22Rv1 (cell line): ENCODE data around the gene NUDCD2.

Experiments
- H3K27ac ChIP-seq: fragments of 450-650 bp; 2 replicates; pipeline ENCODE4 v1.5.1; 2017
- ZFX ChIP-seq: fragments of 450-650 bp; IDR thresholded peaks from 2 replicates; pipeline ENCODE4 v1.6.1; 2017; ENCODE audit warnings: antibody characterized with exemption, borderline replicate concordance
- TF ChIP-seq, protein P1 (sequence below): fragments of 450-650 bp; IDR thresholded peaks from 2 replicates; pipeline ENCODE4 v1.5.1; 2017; ENCODE audit warnings: mild to moderate bottlenecking

The NUDCD2 gene

GRCh38 chr5:163505049-163505367 lies 45.1 kb upstream of the NUDCD2 start:
- TF ChIP-seq, protein P1, sequence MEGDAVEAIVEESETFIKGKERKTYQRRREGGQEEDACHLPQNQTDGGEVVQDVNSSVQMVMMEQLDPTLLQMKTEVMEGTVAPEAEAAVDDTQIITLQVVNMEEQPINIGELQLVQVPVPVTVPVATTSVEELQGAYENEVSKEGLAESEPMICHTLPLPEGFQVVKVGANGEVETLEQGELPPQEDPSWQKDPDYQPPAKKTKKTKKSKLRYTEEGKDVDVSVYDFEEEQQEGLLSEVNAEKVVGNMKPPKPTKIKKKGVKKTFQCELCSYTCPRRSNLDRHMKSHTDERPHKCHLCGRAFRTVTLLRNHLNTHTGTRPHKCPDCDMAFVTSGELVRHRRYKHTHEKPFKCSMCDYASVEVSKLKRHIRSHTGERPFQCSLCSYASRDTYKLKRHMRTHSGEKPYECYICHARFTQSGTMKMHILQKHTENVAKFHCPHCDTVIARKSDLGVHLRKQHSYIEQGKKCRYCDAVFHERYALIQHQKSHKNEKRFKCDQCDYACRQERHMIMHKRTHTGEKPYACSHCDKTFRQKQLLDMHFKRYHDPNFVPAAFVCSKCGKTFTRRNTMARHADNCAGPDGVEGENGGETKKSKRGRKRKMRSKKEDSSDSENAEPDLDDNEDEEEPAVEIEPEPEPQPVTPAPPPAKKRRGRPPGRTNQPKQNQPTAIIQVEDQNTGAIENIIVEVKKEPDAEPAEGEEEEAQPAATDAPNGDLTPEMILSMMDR, result no peak
- TF ChIP-seq ZFX, result no peak
- peak overlapping the region; percentile 93 for H3K27ac ChIP-seq

DNA sequence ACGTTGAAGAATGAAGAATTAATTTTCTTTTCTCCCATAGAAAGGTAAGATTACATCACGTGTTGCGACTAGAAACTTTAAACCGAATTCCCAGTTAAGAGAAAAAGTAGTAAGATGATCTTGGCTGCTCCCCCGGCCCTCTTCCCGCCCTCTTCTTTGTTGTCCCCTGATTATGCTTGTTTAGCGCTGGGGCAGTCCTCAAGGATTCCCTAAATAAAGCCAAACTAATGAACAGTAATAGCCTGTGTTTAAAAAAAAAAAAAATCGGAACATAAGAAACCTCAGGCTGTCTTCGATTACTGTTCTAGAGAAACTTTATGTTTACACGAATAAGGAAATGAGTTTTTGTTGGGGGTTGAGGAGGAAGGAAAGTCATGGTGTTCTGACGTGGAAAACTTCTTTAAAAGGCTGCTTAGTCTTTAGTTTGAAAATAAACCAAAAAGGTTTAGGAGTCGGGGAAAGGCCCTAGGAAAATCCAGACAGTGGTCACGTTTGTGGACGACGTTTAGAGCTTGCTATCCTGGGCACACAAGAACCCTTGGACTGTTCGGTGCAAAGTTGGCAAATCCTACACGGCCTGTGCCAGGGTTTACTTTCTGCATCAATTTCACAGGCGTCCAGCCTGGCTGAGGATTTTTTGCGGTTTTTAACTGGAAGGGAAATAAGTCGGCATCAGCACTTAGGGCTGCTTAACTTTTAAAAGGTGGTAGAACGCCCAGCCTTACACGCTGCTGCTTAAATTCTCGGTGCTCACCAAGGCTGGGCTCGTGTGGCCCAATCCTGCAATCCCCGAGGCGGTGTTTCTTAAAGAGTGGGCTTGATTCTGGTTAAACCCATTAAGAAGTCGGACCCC lies 44.4 kb upstream of the NUDCD2 start:
- H3K27ac ChIP-seq, result peak overlapping the region; percentile 93
- TF ChIP-seq, protein P1, result no peak
- no peak for TF ChIP-seq ZFX

GRCh38 chr5:163503106-163504078 lies 43.5 kb upstream of the NUDCD2 start:
- H3K27ac ChIP-seq, result peak overlapping the region; percentile 93
- no peak for TF ChIP-seq ZFX
- TF ChIP-seq, protein P1, result peak; percentile 65

- H3K27ac ChIP-seq, result peak overlapping the region; percentile 93
- TF ChIP-seq, protein P1, result no peak
- no peak for TF ChIP-seq ZFX
Measured at GRCh38 chr5:163502521-163502920, 42.6 kb upstream of the NUDCD2 start.

DNA sequence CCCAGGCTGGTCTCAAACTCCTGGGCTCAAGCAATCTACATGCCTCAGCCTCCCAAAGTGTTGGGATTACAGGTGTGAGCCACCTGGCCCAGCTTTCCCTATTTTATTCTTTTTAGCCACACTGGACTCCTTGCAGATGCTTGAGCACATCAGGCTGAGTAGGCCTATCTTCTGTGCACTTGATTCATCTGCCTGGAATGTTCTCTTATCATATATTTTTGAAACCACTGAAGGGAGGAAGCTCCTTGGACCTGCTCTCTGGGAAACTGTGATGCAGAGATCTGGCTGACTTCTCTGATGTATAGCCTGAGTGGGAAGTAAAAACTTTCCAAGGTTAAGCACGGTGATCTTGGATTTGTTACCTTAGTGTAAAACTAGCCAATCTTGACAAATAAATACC lies 39.0 kb upstream of the NUDCD2 start:
- TF ChIP-seq, protein P1, result no peak
- no peak for TF ChIP-seq ZFX
- H3K27ac ChIP-seq, result no peak overlapping the region

DNA sequence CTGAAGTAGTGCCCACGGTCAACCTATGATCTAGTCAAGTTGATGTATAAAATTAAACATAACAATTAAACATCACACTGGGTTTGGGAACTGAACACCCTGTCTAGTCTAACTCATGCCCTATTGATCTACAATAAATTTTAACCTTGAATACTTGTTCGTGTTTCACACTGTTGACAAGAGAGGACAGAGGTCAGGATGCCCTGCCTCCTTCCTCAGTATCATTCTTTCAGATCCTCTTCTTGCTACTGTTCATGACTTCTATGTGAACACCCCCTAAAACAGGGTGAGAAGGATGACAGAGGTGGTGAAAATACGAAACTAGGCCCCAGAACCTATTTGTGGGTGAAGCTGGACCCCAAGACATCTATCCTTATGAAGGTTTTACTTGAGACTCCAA lies 37.4 kb upstream of the NUDCD2 start:
- TF ChIP-seq, protein P1, result no peak
- no peak for TF ChIP-seq ZFX
- H3K27ac ChIP-seq, result no peak overlapping the region
